Stomach (tissue), 9 donors: ENCODE results near the gene SLC25A51. TPM values are rescaled to one million over a fixed set of nuclear protein-coding genes. Genes with fewer than 3 reads are reported as not detected.

Experiments
- DNase-seq, 2 donors: peaks; one replicate each; pipeline versions ENCODE4 v3.0.0 to v3.0.0-alpha.2; 2013 to 2019
- H3K27ac ChIP-seq, 5 donors: fragments of 200-600 bp in 4 of 5; sonication (generic) in 4 of 5; one replicate each; pipeline ENCODE4 v1.5.1; 2013 to 2019; ENCODE audit warnings: mild to moderate bottlenecking in 1 of 5, moderate library complexity in 1 of 5
- H3K27me3 ChIP-seq, 3 donors: fragments of 200-600 bp; sonication (generic); one replicate each; pipeline ENCODE4 v1.5.1; 2017 to 2019; ENCODE audit warnings: mixed run types in 1 of 3
- H3K36me3 ChIP-seq, 4 donors: fragments of 200-600 bp; sonication (generic); 1 replicate in 3 of 4; 2 replicates in 1 of 4; pipeline ENCODE4 v1.5.1; 2016 to 2019
- H3K4me1 ChIP-seq, 4 donors: fragments of 200-600 bp; sonication (generic); one replicate each; pipeline ENCODE4 v1.5.1; 2016 to 2019
- H3K4me3 ChIP-seq, 4 donors: fragments of 200-600 bp; sonication (generic) in 3 of 4; one replicate each; pipeline ENCODE4 v1.5.1; 2016 to 2019; ENCODE audit warnings: mild to moderate bottlenecking in 1 of 4
- H3K9me3 ChIP-seq, 4 donors: fragments of 200-600 bp; sonication (generic); one replicate each; pipeline ENCODE4 v1.5.1; 2016 to 2019
- EP300 ChIP-seq: sonication (generic); formaldehyde crosslinking; IDR thresholded peaks from one replicate; pipeline ENCODE4 v1.6.1; 2017; ENCODE audit warnings: antibody characterized with exemption
- POLR2A ChIP-seq, 4 donors: fragments of 450-650 bp; IDR thresholded peaks; one replicate each; pipeline ENCODE4 v1.6.1; 2016; ENCODE audit warnings: antibody characterized with exemption in 4 of 4, control low read depth in 2 of 4, mild to moderate bottlenecking in 1 of 4, moderate library complexity in 1 of 4
- POLR2AphosphoS5 ChIP-seq, 3 donors: sonication (generic); formaldehyde crosslinking; IDR thresholded peaks; one replicate each; pipeline ENCODE4 v1.6.1; 2016; ENCODE audit warnings: antibody characterized with exemption in 3 of 3
- WGBS, 5 donors: extraction: QIAGEN DNeasy Blood & Tissue Kit in 3 of 5; methylation state at CpG; one replicate each; pipeline versions ENCODE4 v1.1.5 to v1.1.7; 2013 to 2018; 5-methylcytosine and 5-hydroxymethylcytosine counted together
- intact Hi-C: fragments of 100-400 bp; cut with DNase I; formaldehyde crosslinking; loops from one replicate; pipeline ENCODE4 v1.15.1; 2023; ENCODE audit warnings: low total_unique reads
- polyA plus RNA-seq, 3 donors: library from polyadenylated mRNA; stranded (reverse); fragments of 200-250 nt; gene quantifications; one replicate each; pipeline ENCODE4 v1.2.3, GENCODE V29; 2013
- total RNA-seq, 5 donors: library from RNA; depleted of rRNA; stranded (reverse); fragments of >200 nt; gene quantifications; one replicate each; pipeline versions ENCODE4 v1.1.0 to v1.2.3, GENCODE V29; 2014 to 2016
- TF ChIP-seq, protein P1 (sequence below), 7 experiments: fragments of 450-650 bp in 4 of 7; fragments of 200-600 bp in 3 of 7; sonication (generic) in 3 of 7; IDR thresholded peaks; one replicate each; pipeline ENCODE4 v1.5.1; 2016 to 2019; ENCODE audit warnings: antibody characterized with exemption in 7 of 7, control low read depth in 2 of 7, mild to moderate bottlenecking in 1 of 7
- donor health status: healthy with polysubstance abuse.
- donor health status: Bipolar disorder and iron deficiency.
- donor health status: healthy.

The SLC25A51 gene
- total and polyA plus RNA-seq, 8 donors, result 3.5 to 41.5 (median 9.8) TPM

DNA sequence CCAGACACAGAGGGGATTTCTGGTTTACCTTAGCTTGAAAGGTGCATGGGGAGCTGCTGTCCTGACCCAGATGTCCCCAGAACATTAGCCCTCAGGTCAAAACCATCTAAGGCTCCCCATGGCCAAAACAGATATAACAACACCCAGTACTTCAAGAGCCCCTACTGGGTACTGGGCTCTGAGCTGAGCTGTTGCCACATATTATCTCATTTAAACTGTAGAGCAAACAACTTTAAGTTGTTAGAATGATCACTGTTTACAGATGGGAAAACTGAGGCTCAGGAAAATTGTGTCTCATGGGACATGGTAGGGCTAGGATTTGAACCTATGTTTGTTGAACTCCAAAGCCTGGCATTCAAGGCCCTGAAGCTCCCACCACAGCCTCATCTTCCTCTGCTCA lies 20.6 kb upstream of the SLC25A51 start:
- H3K27ac ChIP-seq, result no peak overlapping the region
- no peak for DNase-seq
- peaks cover 5 to 21% (median 15%) of the 10 kb centered on the region in 4 donors for H3K36me3 ChIP-seq
- TF ChIP-seq EP300 (no peak), POLR2AphosphoS5 (IDR thresholded peaks at IDR 0.05) (no peak), POLR2A (IDR thresholded peaks at IDR 0.05) (no peak)
- TF ChIP-seq, protein P1, sequence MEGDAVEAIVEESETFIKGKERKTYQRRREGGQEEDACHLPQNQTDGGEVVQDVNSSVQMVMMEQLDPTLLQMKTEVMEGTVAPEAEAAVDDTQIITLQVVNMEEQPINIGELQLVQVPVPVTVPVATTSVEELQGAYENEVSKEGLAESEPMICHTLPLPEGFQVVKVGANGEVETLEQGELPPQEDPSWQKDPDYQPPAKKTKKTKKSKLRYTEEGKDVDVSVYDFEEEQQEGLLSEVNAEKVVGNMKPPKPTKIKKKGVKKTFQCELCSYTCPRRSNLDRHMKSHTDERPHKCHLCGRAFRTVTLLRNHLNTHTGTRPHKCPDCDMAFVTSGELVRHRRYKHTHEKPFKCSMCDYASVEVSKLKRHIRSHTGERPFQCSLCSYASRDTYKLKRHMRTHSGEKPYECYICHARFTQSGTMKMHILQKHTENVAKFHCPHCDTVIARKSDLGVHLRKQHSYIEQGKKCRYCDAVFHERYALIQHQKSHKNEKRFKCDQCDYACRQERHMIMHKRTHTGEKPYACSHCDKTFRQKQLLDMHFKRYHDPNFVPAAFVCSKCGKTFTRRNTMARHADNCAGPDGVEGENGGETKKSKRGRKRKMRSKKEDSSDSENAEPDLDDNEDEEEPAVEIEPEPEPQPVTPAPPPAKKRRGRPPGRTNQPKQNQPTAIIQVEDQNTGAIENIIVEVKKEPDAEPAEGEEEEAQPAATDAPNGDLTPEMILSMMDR (IDR thresholded peaks at IDR 0.05), result no peak
- H3K9me3 ChIP-seq, result no peaks in the 10 kb centered on the region
- peaks cover 7 to 47% (median 24%) of the 10 kb centered on the region in 4 donors for H3K4me1 ChIP-seq
- no peak overlapping the region for H3K4me3 ChIP-seq
- H3K27me3 ChIP-seq, result no peaks in the 10 kb centered on the region
- intact Hi-C loops, result loop anchor here (10.0 kb wide), 1 partner anchor 90 kb away; no protein-coding TSS in a partner anchor

DNA sequence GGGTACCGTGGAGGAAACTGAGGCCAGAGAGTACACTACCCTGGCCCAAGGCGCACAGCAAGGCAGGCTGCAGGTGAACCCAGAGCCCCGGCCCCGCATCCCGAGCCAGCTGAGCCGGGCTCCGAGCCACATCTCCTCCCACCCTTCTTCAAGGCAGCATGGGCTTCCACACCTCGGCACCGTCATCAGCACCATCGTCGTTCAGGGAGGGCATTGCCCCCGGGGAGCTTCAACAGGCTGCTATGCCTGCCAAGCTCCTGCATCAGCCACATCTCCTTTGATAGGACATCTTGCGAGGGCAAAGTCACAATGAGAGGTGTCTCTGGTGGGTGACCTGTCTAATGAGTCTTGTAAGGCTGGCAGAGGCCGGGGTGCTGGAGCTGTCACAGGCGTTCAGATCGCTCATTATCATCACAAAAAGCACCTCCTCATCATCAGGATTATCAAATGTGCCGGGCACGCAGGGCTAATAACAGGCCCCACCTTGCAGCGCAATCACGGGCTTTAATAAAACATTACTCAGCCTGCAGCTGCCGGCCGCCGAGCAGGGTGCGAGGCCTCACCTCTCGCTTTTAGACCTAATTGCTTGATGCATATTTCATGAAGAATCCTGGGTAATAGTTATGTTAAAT lies 20.0 kb upstream of the SLC25A51 start:
- H3K4me1 ChIP-seq, result peaks cover 7 to 42% (median 24%) of the 10 kb centered on the region in 4 donors
- H3K27ac ChIP-seq, result no peak overlapping the region
- no peak for DNase-seq
- no peak for TF ChIP-seq POLR2AphosphoS5 (IDR thresholded peaks at IDR 0.05)
- TF ChIP-seq EP300, result no peak
- no peak for TF ChIP-seq POLR2A (IDR thresholded peaks at IDR 0.05)
- TF ChIP-seq, protein P1 (IDR thresholded peaks at IDR 0.05), result no peak
- no peak overlapping the region for H3K4me3 ChIP-seq
- intact Hi-C loops, result loop anchor here (10.0 kb wide), 1 partner anchor 91 kb away; no protein-coding TSS in a partner anchor
- H3K36me3 ChIP-seq, result peaks cover 0 to 21% (median 15%) of the 10 kb centered on the region in 4 donors
- 87 to 94% (median 90%) methylated on average over 14 to 25 of the region's 25 CpGs for WGBS, 5 donors
- H3K27me3 ChIP-seq, result no peaks in the 10 kb centered on the region
- H3K9me3 ChIP-seq, result no peaks in the 10 kb centered on the region

DNA sequence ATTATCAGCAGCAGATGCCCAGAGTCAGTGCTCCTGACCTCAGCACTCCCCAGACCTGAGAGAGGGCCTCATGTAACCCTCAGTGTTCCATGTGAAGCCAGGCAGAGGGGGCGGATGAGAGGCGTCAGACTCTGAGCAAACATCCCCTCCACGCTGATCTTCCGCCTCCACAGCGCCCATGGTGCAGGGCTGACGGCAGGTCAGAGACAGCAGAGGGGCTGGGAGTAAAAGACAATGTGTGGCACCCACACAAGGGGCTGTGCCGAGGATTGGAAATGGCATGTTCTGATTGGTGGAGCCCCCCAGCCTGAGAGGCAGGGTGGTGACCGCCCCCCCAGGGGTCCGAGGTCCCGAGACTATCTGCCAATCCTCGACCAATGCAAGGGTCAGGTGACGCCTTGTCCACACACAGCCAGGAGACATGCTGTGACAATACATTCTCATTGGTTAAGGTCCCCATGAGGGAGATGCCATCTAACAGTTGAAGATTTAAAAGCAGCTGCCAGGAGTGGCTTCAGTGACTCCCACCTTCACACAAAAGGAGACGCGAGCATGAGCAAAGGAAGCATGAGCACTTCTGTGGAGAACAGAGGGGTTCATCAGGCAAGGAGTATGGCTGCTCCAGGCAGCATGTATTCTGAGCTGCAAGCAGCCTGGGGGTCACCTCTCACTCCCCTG lies 19.3 kb upstream of the SLC25A51 start:
- Histone ChIP-seq H3K27me3 (no peaks in the 10 kb centered on the region), H3K36me3 (peaks cover 0 to 24% (median 19%) of the 10 kb centered on the region in 4 donors), H3K4me3 (no peak overlapping the region), H3K27ac (no peak overlapping the region), H3K9me3 (no peaks in the 10 kb centered on the region), H3K4me1 (peaks cover 7 to 36% (median 23%) of the 10 kb centered on the region in 4 donors)
- no peak for DNase-seq
- 72 to 84% (median 81%) methylated on average over 10 to 14 of the region's 14 CpGs for WGBS, 5 donors
- intact Hi-C loops, result loop anchor here (10.0 kb wide), 1 partner anchor 92 kb away; no protein-coding TSS in a partner anchor
- TF ChIP-seq POLR2A (IDR thresholded peaks at IDR 0.05) (no peak), POLR2AphosphoS5 (IDR thresholded peaks at IDR 0.05) (no peak), EP300 (no peak)
- TF ChIP-seq, protein P1 (IDR thresholded peaks at IDR 0.05), result no peak

DNA sequence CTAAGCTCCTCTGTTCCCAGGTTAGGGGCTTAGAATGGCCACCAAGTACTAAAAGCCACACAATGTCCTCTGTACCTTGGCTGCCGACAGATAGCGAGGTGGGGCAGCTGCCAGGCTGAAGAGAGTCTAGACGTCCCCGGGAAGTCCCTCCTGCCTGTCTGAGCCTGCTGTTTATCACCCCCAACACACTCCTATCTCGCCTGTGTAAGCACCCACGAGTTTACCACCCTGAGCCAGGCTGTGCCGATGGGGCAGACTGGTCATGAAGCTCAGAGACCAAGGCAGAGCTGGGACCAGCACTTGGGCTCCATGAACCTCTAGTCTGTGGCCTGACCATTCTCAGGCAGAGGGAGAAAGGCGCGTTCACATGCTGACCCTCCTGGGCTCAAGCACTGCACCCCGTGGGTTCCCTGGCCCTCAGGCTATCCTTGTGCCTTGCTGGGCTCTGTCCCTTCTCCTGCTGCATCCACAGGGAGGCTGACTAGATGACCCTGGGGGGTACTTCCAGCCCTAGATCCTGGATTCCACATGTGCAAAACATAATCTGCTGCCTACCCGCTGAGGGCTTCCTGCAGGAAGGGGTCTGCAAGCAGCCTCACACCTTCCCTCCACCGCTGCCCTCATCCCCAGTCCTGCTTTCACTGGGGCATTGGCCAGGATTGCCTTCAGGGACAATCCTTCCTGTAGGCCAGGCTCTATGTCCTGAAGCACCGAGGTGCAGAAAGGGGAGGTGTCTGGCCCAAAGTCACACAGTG lies 18.6 kb upstream of the SLC25A51 start:
- no peak for DNase-seq
- Histone ChIP-seq H3K27ac (no peak overlapping the region), H3K4me3 (no peak overlapping the region), H3K27me3 (no peaks in the 10 kb centered on the region), H3K9me3 (no peaks in the 10 kb centered on the region), H3K4me1 (peaks cover 7 to 30% (median 21%) of the 10 kb centered on the region in 4 donors), H3K36me3 (peaks cover 0 to 31% (median 26%) of the 10 kb centered on the region in 4 donors)
- intact Hi-C loops, result loop anchor here (10.0 kb wide), 1 partner anchor 92 kb away; no protein-coding TSS in a partner anchor
- 39 to 65% (median 55%) methylated on average over 13 of the region's 13 CpGs for WGBS, 5 donors
- TF ChIP-seq, protein P1 (IDR thresholded peaks at IDR 0.05), result no peak
- no peak for TF ChIP-seq EP300
- no peak for TF ChIP-seq POLR2A (IDR thresholded peaks at IDR 0.05)
- no peak for TF ChIP-seq POLR2AphosphoS5 (IDR thresholded peaks at IDR 0.05)
